HEK293 (cell line): ENCODE measurements around the gene NFIC.

Experiments used
- CTCF ChIA-PET: fragments of 350-600 bp; formaldehyde crosslinking; extraction: SDS; loops from one replicate; lab custom pipeline; 2021; ENCODE audit warnings: antibody characterized with exemption; lab: Yijun Ruan, JAX
- POLR2A ChIA-PET: fragments of 300-600 bp; formaldehyde crosslinking; extraction: SDS; loops from one replicate; lab custom pipeline; 2020; ENCODE audit warnings: antibody characterized with exemption, inconsistent platforms; lab: Yijun Ruan, JAX
- H3K27ac ChIP-seq: fragments of 200-500 bp; sonication (Bioruptor generic); 2 replicates; pipeline ENCODE4 v1.5.1; 2014; ENCODE audit warnings: low read depth, low read length, control low read depth, inconsistent platforms; ENCODE audit errors: extremely low read depth
- H3K36me3 ChIP-seq, 2 experiments: fragments of 200-500 bp in 1 of 2; sonication (Bioruptor generic) in 1 of 2; 1 replicate in 1 of 2; 2 replicates in 1 of 2; pipeline ENCODE4 v1.5.1; 2014 to 2017; ENCODE audit warnings: inconsistent platforms in 2 of 2, low read length in 2 of 2; ENCODE audit not compliant: control insufficient read depth in 2 of 2, insufficient read depth in 1 of 2
- H3K4me1 ChIP-seq: fragments of 200-500 bp; sonication (Bioruptor generic); 2 replicates; pipeline ENCODE4 v1.5.1; 2014; ENCODE audit warnings: mild to moderate bottlenecking, low read length, inconsistent platforms; ENCODE audit not compliant: control insufficient read depth, insufficient read depth
- H3K4me3 ChIP-seq: 2 replicates; pipeline ENCODE4 v1.5.1; 2011; ENCODE audit warnings: low read depth, mild to moderate bottlenecking, control low read depth, low read length, moderate library complexity
- H3K9me3 ChIP-seq: fragments of 200-500 bp; sonication (Bioruptor generic); 2 replicates; pipeline ENCODE4 v1.5.1; 2014; ENCODE audit warnings: low read depth, low read length, inconsistent platforms; ENCODE audit not compliant: control insufficient read depth, insufficient read depth
- GLIS1 ChIP-seq: fragments of 450-650 bp; formaldehyde crosslinking; IDR thresholded peaks from 2 replicates; pipeline ENCODE4 v1.5.1; 2016; ENCODE audit warnings: missing biosample characterization, missing genetic modification characterization
- GLIS2 ChIP-seq: fragments of 450-650 bp; formaldehyde crosslinking; IDR thresholded peaks from 2 replicates; pipeline ENCODE4 v1.5.1; 2016; ENCODE audit warnings: missing biosample characterization, missing genetic modification characterization
- KLF7 ChIP-seq: fragments of 450-650 bp; formaldehyde crosslinking; IDR thresholded peaks from 2 replicates; pipeline ENCODE4 v1.5.1; 2016; ENCODE audit warnings: missing biosample characterization, missing genetic modification characterization, borderline replicate concordance
- MZF1 ChIP-seq: fragments of 450-650 bp; formaldehyde crosslinking; IDR thresholded peaks from 2 replicates; pipeline ENCODE4 v1.5.1; 2017; ENCODE audit warnings: missing biosample characterization, missing genetic modification characterization, borderline replicate concordance
- TRIM28 ChIP-seq: IDR thresholded peaks from 2 replicates; pipeline ENCODE4 v1.6.1; 2011; ENCODE audit warnings: low read length, control low read depth, borderline replicate concordance
- WT1 ChIP-seq: fragments of 450-650 bp; formaldehyde crosslinking; IDR thresholded peaks from 2 replicates; pipeline ENCODE4 v1.5.1; 2016; ENCODE audit warnings: missing biosample characterization, missing genetic modification characterization
- ZBTB20 ChIP-seq: fragments of 450-650 bp; formaldehyde crosslinking; IDR thresholded peaks from 2 replicates; pipeline ENCODE4 v1.5.1; 2016; ENCODE audit warnings: missing biosample characterization, missing genetic modification characterization
- ZNF121 ChIP-seq: fragments of 450-650 bp; formaldehyde crosslinking; IDR thresholded peaks from 2 replicates; pipeline ENCODE4 v1.5.1; 2016; ENCODE audit warnings: missing biosample characterization, missing genetic modification characterization
- ZNF223 ChIP-seq: fragments of 450-650 bp; formaldehyde crosslinking; IDR thresholded peaks from 2 replicates; pipeline ENCODE4 v1.5.1; 2016; ENCODE audit warnings: missing biosample characterization, missing genetic modification characterization
- ZNF274 ChIP-seq, 2 experiments: fragments of 200-500 bp in 1 of 2; fragments of 450-650 bp in 1 of 2; sonication (Bioruptor generic) in 1 of 2; formaldehyde crosslinking in 1 of 2; IDR thresholded peaks; 2 replicates each; pipeline versions ENCODE4 v1.5.1 to v1.6.1; 2014 to 2016; ENCODE audit warnings: borderline replicate concordance in 1 of 2, inconsistent platforms in 1 of 2, low read length in 1 of 2, missing biosample characterization in 1 of 2, missing genetic modification characterization in 1 of 2
- ZNF366 ChIP-seq: fragments of 450-650 bp; formaldehyde crosslinking; conservative IDR thresholded peaks from 2 replicates; pipeline ENCODE4 v1.5.1; 2016; ENCODE audit warnings: missing biosample characterization, missing genetic modification characterization
- ZNF394 ChIP-seq: fragments of 450-650 bp; formaldehyde crosslinking; IDR thresholded peaks from 2 replicates; pipeline ENCODE4 v1.5.1; 2016; ENCODE audit warnings: missing biosample characterization, missing genetic modification characterization, mild to moderate bottlenecking, moderate library complexity, borderline replicate concordance
- ZNF529 ChIP-seq: fragments of 450-650 bp; formaldehyde crosslinking; IDR thresholded peaks from 2 replicates; pipeline ENCODE4 v1.5.1; 2017; ENCODE audit warnings: missing genetic modification characterization, missing biosample characterization; ENCODE audit not compliant: insufficient replicate concordance
- ZNF596 ChIP-seq: fragments of 450-650 bp; IDR thresholded peaks from 2 replicates; pipeline ENCODE4 v1.5.0; 2018; ENCODE audit warnings: missing biosample characterization, mild to moderate bottlenecking, missing genetic modification characterization, moderate library complexity
- ZNF626 ChIP-seq: fragments of 450-650 bp; sonication (Bioruptor Pico); formaldehyde crosslinking; IDR thresholded peaks from 2 replicates; pipeline ENCODE4 v1.5.1; 2018; ENCODE audit warnings: missing biosample characterization, missing genetic modification characterization, inconsistent platforms
- ZNF658 ChIP-seq: fragments of 450-650 bp; formaldehyde crosslinking; IDR thresholded peaks from 2 replicates; pipeline ENCODE4; 2016; ENCODE audit warnings: missing biosample characterization, missing genetic modification characterization
- ZNF660 ChIP-seq: fragments of 450-650 bp; IDR thresholded peaks from 2 replicates; pipeline ENCODE4 v1.5.1; 2018; ENCODE audit warnings: missing biosample characterization, mild to moderate bottlenecking, missing genetic modification characterization
- ZNF707 ChIP-seq: fragments of 450-650 bp; formaldehyde crosslinking; IDR thresholded peaks from 2 replicates; pipeline ENCODE4 v1.5.1; 2016; ENCODE audit warnings: missing biosample characterization, missing genetic modification characterization
- TF ChIP-seq, protein P1 (sequence below): fragments of 450-650 bp; formaldehyde crosslinking; IDR thresholded peaks from 2 replicates; pipeline ENCODE4 v1.5.1; 2016; ENCODE audit warnings: missing biosample characterization, missing genetic modification characterization
- TF ChIP-seq, protein P2 (sequence below): fragments of 450-650 bp; formaldehyde crosslinking; IDR thresholded peaks from 2 replicates; pipeline ENCODE4 v1.5.1; 2016; ENCODE audit warnings: missing biosample characterization, missing genetic modification characterization
- TF ChIP-seq, protein P3 (sequence below): fragments of 450-650 bp; formaldehyde crosslinking; IDR thresholded peaks from 2 replicates; pipeline ENCODE4 v1.5.1; 2016; ENCODE audit warnings: missing biosample characterization, missing genetic modification characterization
- TF ChIP-seq, protein P4 (sequence below): fragments of 450-650 bp; formaldehyde crosslinking; conservative IDR thresholded peaks from 2 replicates; pipeline ENCODE4 v1.5.1; 2016; ENCODE audit warnings: low read depth, missing biosample characterization, missing genetic modification characterization
- TF ChIP-seq, protein P5 (sequence below): fragments of 450-650 bp; formaldehyde crosslinking; IDR thresholded peaks from 2 replicates; pipeline ENCODE4 v1.5.1; 2017; ENCODE audit warnings: missing biosample characterization, missing genetic modification characterization
- TF ChIP-seq, protein P6 (sequence below): fragments of 450-650 bp; formaldehyde crosslinking; IDR thresholded peaks from 2 replicates; pipeline ENCODE4; 2016; ENCODE audit warnings: missing biosample characterization, missing genetic modification characterization

The NFIC gene

DNA sequence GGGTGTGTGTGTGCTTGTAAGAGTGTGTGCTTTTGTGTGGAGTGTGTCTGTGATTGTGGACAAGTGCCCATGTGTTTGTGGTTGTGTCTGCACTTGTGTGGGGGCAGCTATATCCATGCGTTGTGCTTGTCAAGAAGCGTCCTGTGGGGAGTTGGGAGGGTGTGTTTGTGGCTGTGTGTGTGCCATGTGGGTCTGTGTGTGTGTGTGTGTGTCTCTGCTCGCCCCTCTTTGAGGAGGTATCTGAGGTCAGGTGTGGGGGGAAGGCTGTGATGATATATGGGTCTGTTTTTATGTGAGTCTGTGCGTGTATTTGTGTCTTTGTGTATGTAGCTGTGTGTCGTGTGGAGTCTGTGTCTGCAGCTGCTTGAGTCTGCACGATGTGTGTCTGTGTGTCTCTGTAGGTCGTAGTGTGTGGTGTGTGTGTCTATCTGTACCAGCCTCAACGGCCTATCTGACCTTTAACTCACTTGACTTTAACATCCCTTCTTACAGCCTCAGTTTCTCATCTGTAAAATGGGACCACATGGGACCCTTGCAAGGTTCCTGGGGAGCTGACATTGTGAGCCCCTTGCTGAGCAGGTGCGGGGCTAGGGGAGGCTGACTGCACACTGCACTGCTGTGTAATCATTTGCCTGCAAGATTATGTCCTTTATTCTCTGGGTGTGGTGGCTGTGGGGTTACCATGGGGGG is 4.0 kb upstream of the NFIC start (continued):
- TF ChIP-seq, protein P1, sequence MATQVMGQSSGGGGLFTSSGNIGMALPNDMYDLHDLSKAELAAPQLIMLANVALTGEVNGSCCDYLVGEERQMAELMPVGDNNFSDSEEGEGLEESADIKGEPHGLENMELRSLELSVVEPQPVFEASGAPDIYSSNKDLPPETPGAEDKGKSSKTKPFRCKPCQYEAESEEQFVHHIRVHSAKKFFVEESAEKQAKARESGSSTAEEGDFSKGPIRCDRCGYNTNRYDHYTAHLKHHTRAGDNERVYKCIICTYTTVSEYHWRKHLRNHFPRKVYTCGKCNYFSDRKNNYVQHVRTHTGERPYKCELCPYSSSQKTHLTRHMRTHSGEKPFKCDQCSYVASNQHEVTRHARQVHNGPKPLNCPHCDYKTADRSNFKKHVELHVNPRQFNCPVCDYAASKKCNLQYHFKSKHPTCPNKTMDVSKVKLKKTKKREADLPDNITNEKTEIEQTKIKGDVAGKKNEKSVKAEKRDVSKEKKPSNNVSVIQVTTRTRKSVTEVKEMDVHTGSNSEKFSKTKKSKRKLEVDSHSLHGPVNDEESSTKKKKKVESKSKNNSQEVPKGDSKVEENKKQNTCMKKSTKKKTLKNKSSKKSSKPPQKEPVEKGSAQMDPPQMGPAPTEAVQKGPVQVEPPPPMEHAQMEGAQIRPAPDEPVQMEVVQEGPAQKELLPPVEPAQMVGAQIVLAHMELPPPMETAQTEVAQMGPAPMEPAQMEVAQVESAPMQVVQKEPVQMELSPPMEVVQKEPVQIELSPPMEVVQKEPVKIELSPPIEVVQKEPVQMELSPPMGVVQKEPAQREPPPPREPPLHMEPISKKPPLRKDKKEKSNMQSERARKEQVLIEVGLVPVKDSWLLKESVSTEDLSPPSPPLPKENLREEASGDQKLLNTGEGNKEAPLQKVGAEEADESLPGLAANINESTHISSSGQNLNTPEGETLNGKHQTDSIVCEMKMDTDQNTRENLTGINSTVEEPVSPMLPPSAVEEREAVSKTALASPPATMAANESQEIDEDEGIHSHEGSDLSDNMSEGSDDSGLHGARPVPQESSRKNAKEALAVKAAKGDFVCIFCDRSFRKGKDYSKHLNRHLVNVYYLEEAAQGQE (tag by site-specific recombination) = no peak
- TF ChIP-seq ZBTB20 (no peak), ZNF223 (tag by site-specific recombination) (no peak), ZNF596 (tag by site-specific recombination) (no peak), GLIS1 (tag by site-specific recombination) (peak; percentile 27; the same call in 1 of the 2 replicates), ZNF707 (tag by site-specific recombination) (no peak), ZNF660 (tag by site-specific recombination) (no peak), ZNF274 (IDR thresholded peaks at IDR 0.05; ENCODE audit: low read length) (no peak), ZNF274 (tag by site-specific recombination; IDR thresholded peaks at IDR 0.05; ENCODE audit: borderline replicate concordance) (no peak), TRIM28 (no peak), ZNF121 (no peak), ZNF658 (tag by site-specific recombination) (no peak), KLF7 (tag by site-specific recombination) (no peak), WT1 (tag by site-specific recombination) (no peak)
- TF ChIP-seq, protein P2, sequence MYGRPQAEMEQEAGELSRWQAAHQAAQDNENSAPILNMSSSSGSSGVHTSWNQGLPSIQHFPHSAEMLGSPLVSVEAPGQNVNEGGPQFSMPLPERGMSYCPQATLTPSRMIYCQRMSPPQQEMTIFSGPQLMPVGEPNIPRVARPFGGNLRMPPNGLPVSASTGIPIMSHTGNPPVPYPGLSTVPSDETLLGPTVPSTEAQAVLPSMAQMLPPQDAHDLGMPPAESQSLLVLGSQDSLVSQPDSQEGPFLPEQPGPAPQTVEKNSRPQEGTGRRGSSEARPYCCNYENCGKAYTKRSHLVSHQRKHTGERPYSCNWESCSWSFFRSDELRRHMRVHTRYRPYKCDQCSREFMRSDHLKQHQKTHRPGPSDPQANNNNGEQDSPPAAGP = no peak
- TF ChIP-seq, protein P3, sequence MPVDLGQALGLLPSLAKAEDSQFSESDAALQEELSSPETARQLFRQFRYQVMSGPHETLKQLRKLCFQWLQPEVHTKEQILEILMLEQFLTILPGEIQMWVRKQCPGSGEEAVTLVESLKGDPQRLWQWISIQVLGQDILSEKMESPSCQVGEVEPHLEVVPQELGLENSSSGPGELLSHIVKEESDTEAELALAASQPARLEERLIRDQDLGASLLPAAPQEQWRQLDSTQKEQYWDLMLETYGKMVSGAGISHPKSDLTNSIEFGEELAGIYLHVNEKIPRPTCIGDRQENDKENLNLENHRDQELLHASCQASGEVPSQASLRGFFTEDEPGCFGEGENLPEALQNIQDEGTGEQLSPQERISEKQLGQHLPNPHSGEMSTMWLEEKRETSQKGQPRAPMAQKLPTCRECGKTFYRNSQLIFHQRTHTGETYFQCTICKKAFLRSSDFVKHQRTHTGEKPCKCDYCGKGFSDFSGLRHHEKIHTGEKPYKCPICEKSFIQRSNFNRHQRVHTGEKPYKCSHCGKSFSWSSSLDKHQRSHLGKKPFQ (tag by site-specific recombination) = no peak
- TF ChIP-seq, protein P4, sequence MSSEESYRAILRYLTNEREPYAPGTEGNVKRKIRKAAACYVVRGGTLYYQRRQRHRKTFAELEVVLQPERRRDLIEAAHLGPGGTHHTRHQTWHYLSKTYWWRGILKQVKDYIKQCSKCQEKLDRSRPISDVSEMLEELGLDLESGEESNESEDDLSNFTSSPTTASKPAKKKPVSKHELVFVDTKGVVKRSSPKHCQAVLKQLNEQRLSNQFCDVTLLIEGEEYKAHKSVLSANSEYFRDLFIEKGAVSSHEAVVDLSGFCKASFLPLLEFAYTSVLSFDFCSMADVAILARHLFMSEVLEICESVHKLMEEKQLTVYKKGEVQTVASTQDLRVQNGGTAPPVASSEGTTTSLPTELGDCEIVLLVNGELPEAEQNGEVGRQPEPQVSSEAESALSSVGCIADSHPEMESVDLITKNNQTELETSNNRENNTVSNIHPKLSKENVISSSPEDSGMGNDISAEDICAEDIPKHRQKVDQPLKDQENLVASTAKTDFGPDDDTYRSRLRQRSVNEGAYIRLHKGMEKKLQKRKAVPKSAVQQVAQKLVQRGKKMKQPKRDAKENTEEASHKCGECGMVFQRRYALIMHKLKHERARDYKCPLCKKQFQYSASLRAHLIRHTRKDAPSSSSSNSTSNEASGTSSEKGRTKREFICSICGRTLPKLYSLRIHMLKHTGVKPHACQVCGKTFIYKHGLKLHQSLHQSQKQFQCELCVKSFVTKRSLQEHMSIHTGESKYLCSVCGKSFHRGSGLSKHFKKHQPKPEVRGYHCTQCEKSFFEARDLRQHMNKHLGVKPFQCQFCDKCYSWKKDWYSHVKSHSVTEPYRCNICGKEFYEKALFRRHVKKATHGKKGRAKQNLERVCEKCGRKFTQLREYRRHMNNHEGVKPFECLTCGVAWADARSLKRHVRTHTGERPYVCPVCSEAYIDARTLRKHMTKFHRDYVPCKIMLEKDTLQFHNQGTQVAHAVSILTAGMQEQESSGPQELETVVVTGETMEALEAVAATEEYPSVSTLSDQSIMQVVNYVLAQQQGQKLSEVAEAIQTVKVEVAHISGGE = no peak

DNA sequence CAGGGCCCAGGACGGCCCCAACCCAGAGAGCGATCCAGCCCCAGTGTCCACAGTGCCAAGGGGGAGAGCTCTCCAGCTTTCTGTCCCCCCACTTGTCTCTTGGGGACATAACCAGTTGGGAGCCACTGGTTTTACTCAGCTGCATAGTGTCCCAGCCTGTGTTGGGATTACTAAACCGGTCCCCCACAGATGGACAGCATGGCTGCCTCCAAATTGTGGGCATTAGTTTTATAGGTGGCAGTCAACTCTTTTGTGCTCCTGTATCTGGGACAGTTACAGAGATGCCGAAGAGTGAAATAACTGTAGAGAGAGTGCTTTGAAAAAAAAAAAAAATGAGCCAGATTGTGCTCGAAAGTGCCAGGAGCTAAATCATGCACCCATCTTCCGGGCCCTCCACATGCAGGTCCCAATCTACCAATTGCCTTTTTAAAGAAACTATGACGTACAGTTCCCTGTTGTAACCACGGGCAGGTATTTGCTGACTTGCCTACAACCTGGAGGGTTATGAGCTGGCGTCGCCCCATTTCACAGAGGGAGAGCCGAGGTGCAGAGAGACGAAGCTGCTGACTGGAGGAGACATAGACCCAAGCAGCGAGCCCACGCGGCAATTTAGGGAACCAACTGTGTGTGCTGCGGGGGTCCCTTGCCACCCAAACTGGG is 2.4 kb upstream of the NFIC start:
- Histone ChIP-seq H3K4me1 (no peaks in the 10 kb centered on the region; the same call in 1 of the 2 replicates), H3K27ac (no peak overlapping the region), H3K9me3 (no peaks in the 10 kb centered on the region), H3K4me3 (no peak overlapping the region), H3K36me3 (no peaks in the 10 kb centered on the region)
- ChIA-PET POLR2A (no interaction called here), CTCF (interaction anchor here (1.1 kb wide), 1 partner anchor 66 kb away, joined by 4 read pairs; no protein-coding TSS in a partner anchor)
- peak; percentile 91; the same call in 1 of the 2 replicates for TF ChIP-seq MZF1 (tag by site-specific recombination)
- TF ChIP-seq ZNF394 (tag by site-specific recombination) = no peak
- no peak for TF ChIP-seq ZNF626
- TF ChIP-seq ZNF529 (tag by site-specific recombination) = no peak
- TF ChIP-seq, protein P5, sequence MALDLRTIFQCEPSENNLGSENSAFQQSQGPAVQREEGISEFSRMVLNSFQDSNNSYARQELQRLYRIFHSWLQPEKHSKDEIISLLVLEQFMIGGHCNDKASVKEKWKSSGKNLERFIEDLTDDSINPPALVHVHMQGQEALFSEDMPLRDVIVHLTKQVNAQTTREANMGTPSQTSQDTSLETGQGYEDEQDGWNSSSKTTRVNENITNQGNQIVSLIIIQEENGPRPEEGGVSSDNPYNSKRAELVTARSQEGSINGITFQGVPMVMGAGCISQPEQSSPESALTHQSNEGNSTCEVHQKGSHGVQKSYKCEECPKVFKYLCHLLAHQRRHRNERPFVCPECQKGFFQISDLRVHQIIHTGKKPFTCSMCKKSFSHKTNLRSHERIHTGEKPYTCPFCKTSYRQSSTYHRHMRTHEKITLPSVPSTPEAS (tag by site-specific recombination) = no peak
- TF ChIP-seq, protein P6, sequence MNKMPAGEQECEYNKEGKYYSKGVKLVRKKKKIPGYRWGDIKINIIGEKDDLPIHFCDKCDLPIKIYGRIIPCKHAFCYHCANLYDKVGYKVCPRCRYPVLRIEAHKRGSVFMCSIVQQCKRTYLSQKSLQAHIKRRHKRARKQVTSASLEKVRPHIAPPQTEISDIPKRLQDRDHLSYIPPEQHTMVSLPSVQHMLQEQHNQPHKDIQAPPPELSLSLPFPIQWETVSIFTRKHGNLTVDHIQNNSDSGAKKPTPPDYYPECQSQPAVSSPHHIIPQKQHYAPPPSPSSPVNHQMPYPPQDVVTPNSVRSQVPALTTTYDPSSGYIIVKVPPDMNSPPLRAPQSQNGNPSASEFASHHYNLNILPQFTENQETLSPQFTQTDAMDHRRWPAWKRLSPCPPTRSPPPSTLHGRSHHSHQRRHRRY = no peak
- TF ChIP-seq GLIS2 (tag by site-specific recombination) = 0 out of 2 replicates have a peak, but pooled peaks have one; percentile 3
- no peak for TF ChIP-seq ZNF366 (tag by site-specific recombination)
